ENCODE data around the gene CANT1. TPM values are rescaled to one million over a fixed set of nuclear protein-coding genes. Genes with fewer than 3 reads are reported as not detected.
A peak's percentile ranks its signal among the peaks of the same experiment; 100 is the strongest.

CANT1 gene
- total and polyA plus RNA-seq, 2 of the 13 experiments (the other 11 are each of a cell fraction or from before 2014, with no cell fraction given): 34.1 to 42.1 TPM

- TF ChIP-seq HBP1 (CRISPR knock-in tag; IDR thresholded peaks at IDR 0.05; ENCODE audit: low read depth) (no peak), PRPF4 (IDR thresholded peaks at IDR 0.05; ENCODE audit: low read depth, low read length, poor library complexity, severe bottlenecking) (no peak), NFATC3 (CRISPR knock-in tag; IDR thresholded peaks at IDR 0.05) (no peak), HNF4A (CRISPR knock-in tag; IDR thresholded peaks at IDR 0.05) (no peak), RFXAP (CRISPR knock-in tag; IDR thresholded peaks at IDR 0.05; ENCODE audit: borderline replicate concordance) (no peak), SNAPC4 (CRISPR knock-in tag; IDR thresholded peaks at IDR 0.05) (0 out of 2 replicates have a peak, but pooled peaks have one; percentile 20), IRF9 (CRISPR knock-in tag; IDR thresholded peaks at IDR 0.05; ENCODE audit: borderline replicate concordance) (peak; percentile 13; the same call in 1 of the 2 replicates), ZNF792 (CRISPR knock-in tag; IDR thresholded peaks at IDR 0.05) (peak; percentile 17; the same call in 1 of the 2 replicates), FOXA1 (IDR thresholded peaks at IDR 0.05) (no peak), FOXA1 (CRISPR knock-in tag; IDR thresholded peaks at IDR 0.05) (no peak), ZNF543 (CRISPR knock-in tag; IDR thresholded peaks at IDR 0.05) (peak; percentile 53; the same call in 1 of the 2 replicates), ZNF446 (CRISPR knock-in tag; IDR thresholded peaks at IDR 0.05) (no peak), FOXP1 (IDR thresholded peaks at IDR 0.05) (no peak), FOXP1 (CRISPR knock-in tag; IDR thresholded peaks at IDR 0.05) (no peak), MAF1 (CRISPR knock-in tag; IDR thresholded peaks at IDR 0.05; ENCODE audit: borderline replicate concordance) (0 out of 2 replicates have a peak, but pooled peaks have one; percentile 18), YEATS4 (CRISPR knock-in tag; IDR thresholded peaks at IDR 0.05; ENCODE audit: borderline replicate concordance) (no peak), ZNF431 (CRISPR knock-in tag; IDR thresholded peaks at IDR 0.05; ENCODE audit: borderline replicate concordance, low read depth) (no peak), KDM5B (CRISPR knock-in tag; IDR thresholded peaks at IDR 0.05; ENCODE audit: borderline replicate concordance) (no peak), DPF2 (CRISPR knock-in tag; IDR thresholded peaks at IDR 0.05; ENCODE audit: borderline replicate concordance, low read depth) (no peak), ZNF740 (CRISPR knock-in tag; IDR thresholded peaks at IDR 0.05) (no peak), ZNF343 (CRISPR knock-in tag; IDR thresholded peaks at IDR 0.05) (0 out of 2 replicates have a peak, but pooled peaks have one; percentile 2), U2AF2 (IDR thresholded peaks at IDR 0.05; ENCODE audit: low read depth, low read length) (no peak)
These were observed 18.4 kb upstream of the CANT1 start (continued) for GRCh38 chr17:79027925-79028491.
